Pons (tissue), 1 donor: ENCODE results near the gene LORICRIN.
"Not testable (repeated sequence)": the region's sequence is repeated elsewhere in the genome, so short reads cannot be mapped to it uniquely, and the experiment has no call there.

ENCODE experiments used
- DNase-seq: peaks from one replicate; pipeline ENCODE4 v3.0.0-alpha.2; 2016; ENCODE audit warnings: low spot score

LORICRIN gene, protein sequence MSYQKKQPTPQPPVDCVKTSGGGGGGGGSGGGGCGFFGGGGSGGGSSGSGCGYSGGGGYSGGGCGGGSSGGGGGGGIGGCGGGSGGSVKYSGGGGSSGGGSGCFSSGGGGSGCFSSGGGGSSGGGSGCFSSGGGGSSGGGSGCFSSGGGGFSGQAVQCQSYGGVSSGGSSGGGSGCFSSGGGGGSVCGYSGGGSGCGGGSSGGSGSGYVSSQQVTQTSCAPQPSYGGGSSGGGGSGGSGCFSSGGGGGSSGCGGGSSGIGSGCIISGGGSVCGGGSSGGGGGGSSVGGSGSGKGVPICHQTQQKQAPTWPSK

DNA sequence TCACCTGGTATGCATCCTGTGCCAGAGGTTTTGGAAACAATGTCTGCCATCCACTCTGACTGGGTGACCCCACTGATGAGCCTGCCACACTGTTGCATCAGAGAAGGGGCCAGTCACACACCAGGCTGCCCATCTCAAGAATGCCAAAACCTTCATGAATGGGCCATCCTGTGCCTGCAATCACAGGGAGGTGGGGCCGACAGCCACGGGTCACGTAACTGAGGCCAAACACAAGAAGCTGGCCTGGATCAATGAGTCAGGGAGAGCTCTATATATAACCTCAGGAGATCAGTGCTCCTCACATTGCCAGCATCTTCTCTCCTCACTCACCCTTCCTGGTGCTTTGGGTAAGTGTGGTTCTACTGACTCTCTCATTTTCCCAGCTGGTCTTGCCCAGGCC lies at the start of gene LORICRIN:
Gene LORICRIN, plus strand, starts transcription at position 301 of the 400 bp plus-strand sequence. CDS start 1,263 bp downstream, outside the sequence.
- no peak for DNase-seq

DNA sequence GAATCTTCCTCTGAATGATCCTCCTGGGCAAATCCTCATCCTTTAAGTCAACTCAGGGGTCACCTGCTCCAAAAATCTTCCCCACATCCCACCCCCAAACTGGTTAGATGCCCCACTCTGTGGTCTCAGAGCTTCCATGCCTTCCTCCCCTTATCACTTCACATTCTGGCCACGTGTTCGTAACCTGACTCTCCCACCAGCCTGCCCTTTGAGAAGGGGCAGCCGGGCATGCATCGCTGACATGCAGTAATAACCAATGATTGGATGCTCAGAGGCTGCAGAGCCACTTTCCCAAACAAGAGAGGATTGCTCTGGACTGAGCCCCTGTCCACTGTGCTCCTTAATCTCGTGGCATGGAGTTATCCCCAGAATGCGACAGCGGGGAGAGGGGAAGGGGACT lies 49.3 kb upstream of the LORICRIN start:
- DNase-seq: no peak

DNA sequence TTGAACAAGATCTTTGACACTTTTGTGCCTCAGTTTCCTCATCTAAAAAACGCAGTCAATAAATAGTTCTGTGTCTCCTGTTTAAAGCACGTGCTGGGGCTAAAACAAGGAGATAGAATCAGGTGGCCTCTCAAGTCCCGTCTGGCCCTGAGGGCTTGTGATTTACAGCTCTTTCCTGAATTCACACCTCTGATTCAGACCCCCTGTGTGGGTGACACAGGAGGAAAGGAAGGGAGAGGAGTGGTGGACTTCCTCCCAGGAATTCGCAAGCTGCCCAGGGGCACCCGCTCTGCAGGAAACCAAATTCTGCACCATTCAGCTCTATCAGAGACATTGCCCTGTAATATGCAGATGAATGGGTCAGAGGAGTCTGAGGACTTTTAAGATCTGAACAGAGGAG lies 47.3 kb upstream of the LORICRIN start:
- no peak for DNase-seq

- no peak for DNase-seq
Observed at GRCh38 chr1:153213519-153213918, 46.0 kb upstream of the LORICRIN start.

DNA sequence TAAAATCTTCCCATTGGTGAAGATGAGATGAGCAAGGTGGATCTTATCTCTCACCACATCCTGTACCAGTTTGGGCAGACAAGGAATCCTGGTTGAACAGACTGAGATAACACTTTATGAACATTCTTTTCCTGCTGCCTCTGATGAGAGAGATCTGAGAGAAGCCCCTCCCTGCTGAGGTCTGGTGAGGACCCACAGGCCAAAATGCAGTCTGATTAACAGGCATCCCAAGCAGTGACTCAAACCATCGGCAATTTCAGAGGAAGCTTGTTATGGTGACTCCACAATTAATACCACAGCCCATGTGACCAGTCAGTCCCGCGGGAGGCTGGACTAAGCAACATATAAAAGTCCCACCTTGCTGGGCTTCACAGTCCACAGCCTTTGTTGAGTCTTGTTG lies 42.3 kb upstream of the LORICRIN start, which contains the start of gene PRR9:
Gene PRR9, plus strand, starts transcription at position 373 of the 400 bp plus-strand sequence. CDS start 561 bp downstream, outside the sequence.
- DNase-seq: no peak

GRCh38 chr1:153217744-153218416 lies 41.6 kb upstream of the LORICRIN start:
- DNase-seq: no peak

DNA sequence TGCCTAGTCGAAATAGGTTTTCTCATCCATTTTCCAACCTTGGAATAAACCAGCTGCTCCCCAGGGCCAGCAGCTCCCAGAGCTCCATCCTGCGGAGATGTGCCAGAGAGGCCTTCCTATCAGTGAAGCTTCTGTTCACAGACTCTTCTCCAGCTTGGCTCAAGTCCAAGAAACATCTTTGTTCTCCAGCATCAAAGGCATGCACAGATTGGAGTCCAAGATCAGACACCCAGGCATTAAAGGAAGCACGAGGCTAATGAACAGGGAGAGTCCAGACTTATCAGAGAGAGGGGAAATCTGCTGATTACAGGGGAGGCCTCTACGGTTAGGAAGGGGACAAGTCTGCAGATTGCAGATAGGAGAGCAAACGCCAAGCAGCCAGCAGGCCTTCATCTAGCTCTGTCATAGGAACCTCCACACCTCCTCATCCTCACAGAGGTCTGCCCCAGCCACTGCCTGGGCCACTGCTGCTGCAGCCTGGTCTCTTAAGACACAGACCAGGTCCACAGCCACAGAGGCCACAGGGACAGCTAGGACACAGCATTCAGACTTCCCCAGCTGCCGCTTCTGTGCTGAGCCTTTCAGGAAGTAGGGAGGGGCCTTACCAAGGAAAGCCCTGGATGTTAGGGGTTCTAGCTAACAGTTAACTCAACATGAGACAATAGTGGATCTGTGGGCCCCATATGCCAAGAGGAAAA lies 38.7 kb upstream of the LORICRIN start:
- peak; percentile 96 for DNase-seq

- peak; percentile 74 for DNase-seq
Observed at GRCh38 chr1:153223040-153223891, 36.2 kb upstream of the LORICRIN start.

- no peak for DNase-seq
Observed at GRCh38 chr1:153227810-153228209, 31.7 kb upstream of the LORICRIN start.

- DNase-seq: no peak
Observed at GRCh38 chr1:153228491-153228890, 31.0 kb upstream of the LORICRIN start.

GRCh38 chr1:153229076-153229829 lies 30.2 kb upstream of the LORICRIN start:
- not testable (repeated sequence) for DNase-seq

GRCh38 chr1:153231363-153231762 lies 28.1 kb upstream of the LORICRIN start:
- DNase-seq: no peak

- no peak for DNase-seq
Observed at GRCh38 chr1:153231785-153232184, 27.7 kb upstream of the LORICRIN start.

DNA sequence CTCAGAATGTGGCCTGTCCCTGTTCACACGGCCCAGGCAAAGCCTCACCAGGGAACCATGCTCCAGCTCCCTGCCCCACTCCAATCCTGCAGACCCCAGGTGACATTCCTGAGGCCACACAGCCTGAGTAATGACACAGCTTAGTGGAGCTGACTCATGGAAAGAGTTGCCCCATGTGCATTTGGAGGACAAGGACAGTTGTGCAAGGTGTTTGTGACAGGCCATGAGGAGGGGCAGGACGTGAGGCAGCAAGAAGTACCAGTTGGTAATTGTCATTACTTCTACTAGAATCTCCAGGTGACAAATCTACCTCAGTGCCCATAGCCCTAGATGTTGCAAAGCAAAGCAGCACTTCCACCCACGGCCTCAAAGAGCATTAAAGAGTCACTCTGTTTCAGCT lies 26.9 kb upstream of the LORICRIN start:
- DNase-seq: no peak

GRCh38 chr1:153233448-153233847 lies 26.0 kb upstream of the LORICRIN start:
- no peak for DNase-seq

- DNase-seq: no peak
Observed at GRCh38 chr1:153238527-153238926, 21.0 kb upstream of the LORICRIN start.

DNA sequence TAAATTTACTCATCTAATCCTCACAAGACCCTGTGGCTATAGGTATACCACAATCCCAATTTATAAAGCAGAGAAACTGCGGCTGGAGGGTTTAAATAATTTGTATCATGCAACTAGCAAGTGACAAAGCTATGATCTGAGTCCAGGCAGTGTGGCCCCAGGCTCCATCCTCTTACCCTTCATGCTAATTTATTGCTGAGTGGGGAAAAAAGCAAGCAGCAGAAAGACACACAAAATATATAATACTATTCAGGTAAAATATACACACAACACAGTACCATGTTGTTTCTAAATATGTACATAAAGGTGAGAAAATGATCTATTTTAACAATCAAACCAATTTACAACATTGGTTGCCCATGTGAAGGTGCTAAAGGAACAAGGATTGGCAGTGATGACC lies 17.3 kb upstream of the LORICRIN start:
- no peak for DNase-seq

DNA sequence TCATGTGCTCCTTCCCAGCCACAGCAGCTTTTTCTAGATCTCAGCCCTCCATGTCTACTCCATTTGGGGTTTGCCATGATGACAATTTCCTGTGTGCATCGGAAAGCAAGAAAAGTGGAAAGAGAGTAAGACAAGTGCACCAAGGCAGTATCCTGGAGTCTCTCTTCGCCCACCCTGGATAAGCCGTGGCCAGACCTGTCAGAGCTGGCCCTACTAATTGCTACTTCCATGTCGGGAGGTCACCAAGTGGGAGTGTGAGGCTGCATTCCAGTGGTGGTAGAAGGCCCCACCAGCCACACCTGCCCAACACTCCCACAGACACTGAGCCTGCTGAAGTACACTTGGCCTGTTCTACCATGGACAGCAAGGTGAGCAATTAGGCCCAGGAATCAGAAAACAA lies 14.0 kb upstream of the LORICRIN start:
- DNase-seq: no peak

DNA sequence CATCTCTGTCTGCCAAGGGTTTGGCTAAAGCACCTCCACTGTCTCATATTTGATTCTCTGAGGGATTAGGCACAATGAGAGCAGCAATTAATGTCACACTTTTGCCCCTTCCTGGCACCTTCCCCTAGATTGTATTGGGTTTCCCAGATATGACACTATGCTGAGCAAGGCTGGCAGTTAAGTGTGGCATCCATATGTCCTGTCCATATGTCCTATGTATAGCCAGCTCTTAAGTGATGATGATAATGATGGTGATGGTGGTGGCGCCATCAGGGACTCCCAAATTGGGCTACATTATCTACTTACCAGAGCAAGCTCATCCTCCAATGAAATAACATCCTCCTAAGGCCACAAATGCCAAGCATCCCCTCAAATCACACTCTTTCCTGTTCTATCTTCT lies 13.5 kb upstream of the LORICRIN start:
- no peak for DNase-seq

- no peak for DNase-seq
Observed at GRCh38 chr1:153246825-153247224, 12.7 kb upstream of the LORICRIN start.
